HG02943 (cell line): ENCODE data around the gene TSPAN4.

Source experiments
- ATAC-seq: cut with Tn5 transposase; IDR thresholded peaks from one replicate; pipeline ENCODE4 v1.9.1; 2021; ENCODE audit warnings: mild to moderate bottlenecking, low read depth, moderate library complexity; ENCODE audit not compliant: unreplicated experiment

Gene TSPAN4

DNA sequence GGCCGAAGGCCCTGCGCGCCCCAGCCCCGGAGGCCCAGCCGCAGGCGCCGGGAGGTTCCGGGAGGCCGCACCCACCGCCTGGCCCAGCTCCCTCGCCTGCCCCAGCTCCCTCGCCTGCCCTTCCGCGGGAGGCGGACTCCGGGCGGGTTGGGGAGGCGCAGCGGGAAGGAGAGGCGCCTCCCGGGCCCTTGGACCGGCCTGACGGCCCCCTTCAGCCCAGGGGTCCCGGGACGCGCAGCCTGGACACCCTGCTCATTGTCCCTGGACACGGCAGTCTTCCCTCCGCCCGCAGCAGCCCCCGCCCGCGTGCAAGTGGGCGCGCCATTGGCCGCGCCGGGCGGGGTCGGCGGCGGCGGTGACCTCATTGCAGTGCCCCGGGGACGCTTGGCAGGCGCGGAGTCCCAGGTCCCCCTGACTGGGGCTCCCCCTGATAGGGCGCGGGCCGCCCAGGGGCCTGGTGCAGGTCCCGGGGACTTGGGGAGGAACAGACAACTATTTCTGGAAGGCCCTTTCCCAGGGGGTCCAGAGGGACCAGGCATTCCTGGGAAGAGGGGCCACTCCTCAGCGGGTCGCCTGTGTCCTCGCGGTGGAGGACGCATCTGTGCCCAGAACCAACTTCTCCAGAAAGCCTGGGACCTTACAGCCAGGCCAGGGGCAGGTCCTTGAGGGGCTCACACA is 9.4 kb upstream of the TSPAN4 start:
- ATAC-seq = no peak

DNA sequence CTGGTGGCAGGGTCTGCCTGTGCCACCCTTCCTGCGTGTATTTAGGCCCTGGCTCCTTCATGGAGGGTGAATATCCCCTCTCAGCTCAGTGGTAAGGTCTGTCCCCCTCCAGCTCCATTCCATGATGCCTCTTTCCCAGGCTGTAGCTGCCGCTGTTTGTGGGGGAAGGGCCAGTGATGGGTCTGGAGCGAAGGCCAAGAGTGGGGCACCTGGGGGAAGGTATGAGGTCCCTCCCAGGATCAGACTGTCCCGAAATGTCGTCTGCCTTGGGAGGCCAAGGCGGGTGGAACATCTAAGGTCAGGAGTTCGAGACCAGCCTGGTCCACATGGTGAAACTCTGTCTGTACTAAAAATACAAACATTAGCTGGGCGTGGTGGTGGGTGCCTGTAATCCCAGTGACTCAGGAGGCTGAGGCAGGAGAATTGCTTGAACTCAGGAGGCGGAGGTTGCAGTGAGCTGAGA is 8.8 kb upstream of the TSPAN4 start:
- ATAC-seq = no peak

DNA sequence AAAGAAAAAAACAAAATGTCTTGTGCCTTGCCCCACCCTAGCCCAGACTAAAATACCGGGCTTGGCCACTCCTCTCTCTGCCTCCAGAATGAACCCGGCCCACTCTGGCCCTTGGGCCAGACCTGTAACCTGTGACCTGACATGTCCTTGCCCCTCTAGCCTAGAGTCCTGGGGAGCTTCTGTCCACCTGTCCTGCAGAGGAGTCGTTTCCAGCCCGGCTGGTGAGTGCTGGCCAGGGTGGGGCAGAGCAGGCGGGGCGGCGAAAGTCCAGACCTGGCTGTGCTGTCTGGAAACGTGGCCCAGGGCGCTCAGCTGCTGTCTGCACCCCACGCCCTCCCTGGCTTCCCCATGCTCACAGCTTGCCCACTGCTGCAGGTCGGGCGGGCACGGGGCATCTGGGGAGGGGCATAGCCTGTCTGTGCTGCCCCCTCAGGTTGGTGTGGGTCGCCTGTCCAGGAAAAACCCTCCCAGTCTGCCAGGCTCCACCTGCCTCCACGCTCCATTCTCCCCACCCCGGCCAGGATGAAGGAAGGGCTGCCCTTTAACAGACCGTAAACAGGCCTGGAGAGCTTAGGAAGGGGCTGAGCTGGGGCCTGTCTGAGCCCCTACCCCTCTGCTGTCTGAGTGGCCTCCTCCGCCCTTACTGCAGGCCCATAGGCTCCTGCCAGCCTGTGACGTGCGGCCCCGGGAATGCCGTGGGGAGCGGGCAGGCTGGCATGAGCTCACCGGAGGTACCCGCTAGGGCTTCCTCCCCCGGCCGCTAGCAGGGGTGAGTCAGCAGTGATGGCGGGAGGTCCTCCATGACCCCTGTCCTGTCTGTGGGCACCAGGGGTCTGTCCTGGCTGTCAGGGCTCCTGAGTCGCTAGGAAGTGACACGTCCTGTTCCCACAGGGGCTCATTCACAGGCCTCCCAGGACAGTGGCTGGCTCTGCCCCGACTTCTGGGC is 8.0 kb upstream of the TSPAN4 start:
- no peak for ATAC-seq

DNA sequence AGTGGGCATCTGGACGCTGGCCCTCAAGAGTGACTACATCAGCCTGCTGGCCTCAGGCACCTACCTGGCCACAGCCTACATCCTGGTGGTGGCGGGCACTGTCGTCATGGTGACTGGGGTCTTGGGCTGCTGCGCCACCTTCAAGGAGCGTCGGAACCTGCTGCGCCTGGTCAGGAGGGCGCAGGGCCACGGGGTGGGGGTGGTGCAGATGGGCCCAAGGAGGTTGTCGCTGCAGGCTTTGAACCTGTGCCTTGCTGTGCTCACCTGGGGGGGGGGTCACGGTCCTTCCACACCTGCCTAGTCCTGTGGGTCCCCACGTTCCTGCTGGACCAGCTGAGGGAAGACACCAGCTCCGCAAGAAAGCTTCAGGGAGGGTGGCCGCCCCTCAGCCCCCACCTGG is 6.4 kb upstream of the TSPAN4 start:
- no peak for ATAC-seq

DNA sequence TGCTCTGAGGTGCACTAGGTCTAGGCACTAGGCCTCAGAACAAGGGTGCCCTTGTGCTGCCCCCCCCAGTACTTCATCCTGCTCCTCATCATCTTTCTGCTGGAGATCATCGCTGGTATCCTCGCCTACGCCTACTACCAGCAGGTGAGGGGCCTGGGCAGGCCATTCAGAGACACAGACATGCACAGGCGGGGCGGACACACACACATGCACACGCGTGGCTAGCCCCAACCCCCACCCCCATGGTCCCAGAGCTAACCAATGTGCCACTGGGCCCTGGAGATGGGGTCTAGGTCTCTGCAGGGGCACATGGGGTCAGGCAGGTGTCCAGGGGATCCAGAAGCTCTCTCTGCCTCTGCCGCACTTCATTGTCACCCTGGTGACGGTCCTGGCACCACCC is 6.0 kb upstream of the TSPAN4 start:
- no peak for ATAC-seq

DNA sequence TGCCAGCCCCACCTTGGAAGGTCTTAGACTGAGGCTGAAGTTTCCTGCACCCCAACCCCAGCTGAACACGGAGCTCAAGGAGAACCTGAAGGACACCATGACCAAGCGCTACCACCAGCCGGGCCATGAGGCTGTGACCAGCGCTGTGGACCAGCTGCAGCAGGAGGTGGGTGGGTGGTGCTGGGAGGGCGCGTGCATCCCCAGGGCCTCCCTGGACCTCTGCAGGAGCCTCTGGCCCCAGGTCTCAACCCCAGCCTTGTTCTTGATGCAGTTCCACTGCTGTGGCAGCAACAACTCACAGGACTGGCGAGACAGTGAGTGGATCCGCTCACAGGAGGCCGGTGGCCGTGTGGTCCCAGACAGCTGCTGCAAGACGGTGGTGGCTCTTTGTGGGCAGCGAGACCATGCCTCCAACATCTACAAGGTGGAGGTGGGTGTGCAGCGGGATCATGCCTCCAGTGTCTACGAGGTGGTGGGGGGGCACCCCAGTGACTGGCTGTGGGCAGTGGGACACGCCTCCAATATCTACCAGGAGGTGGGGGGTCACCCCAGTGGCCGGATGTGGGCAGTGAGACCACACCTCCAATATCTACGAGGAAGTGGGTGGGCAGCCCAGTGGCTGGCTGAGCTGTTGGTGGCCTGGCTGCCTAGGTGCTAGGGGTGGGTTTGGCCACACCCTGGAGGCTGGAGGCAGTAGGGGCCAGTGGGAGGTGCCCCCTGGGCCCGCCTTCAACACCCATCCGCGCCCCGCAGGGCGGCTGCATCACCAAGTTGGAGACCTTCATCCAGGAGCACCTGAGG is 5.3 kb upstream of the TSPAN4 start:
- ATAC-seq = no peak

DNA sequence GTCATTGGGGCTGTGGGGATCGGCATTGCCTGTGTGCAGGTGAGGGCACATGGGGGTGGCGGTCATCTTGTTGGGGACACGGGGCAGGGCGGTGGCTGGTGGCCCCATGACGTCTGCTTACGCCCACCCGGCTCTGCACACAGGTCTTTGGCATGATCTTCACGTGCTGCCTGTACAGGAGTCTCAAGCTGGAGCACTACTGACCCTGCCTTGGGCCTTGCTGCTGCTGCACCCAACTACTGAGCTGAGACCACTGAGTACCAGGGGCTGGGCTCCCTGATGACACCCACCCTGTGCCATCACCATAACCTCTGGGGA is 4.7 kb upstream of the TSPAN4 start:
- no peak for ATAC-seq

DNA sequence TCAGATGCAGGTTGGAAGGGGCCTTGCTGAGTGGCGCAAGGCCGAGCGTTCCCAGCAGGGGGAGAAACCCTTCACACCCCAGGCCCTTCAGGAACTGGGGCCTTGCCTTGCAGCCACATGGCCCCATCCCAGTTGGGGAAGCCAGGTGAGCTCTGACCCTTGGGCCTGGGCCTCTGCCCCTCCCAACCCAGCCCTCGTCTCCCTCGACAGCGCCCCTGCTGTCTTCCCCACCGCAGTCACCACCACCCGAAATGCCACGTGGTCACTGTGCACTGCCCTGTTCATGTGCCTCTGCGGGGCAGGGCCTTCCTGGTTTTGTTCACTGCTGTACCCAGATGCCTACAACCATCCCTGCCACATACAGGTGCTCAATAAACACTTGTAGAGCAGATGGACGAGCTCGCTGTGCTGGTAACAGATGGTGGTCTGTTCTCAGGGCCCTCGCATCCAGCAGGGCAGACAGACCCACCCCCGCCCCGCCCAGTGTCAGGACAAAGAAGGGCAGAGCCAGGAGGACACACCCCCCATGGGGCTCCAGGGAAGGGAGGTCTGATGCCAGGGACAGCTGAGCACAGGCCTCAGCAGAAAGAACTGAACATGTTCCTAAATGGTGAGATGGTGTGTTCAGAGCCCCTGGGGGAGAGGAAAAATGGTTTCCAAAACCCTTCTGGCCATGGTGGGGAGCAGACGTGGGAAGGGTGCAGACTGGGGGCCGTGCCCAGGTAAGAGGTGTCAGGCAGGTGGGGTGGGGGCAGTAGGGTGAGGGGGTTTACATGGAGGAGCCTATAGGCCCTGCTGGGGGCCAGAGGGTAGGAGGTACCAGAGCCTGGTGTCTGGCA is 4.0 kb upstream of the TSPAN4 start:
- no peak for ATAC-seq

DNA sequence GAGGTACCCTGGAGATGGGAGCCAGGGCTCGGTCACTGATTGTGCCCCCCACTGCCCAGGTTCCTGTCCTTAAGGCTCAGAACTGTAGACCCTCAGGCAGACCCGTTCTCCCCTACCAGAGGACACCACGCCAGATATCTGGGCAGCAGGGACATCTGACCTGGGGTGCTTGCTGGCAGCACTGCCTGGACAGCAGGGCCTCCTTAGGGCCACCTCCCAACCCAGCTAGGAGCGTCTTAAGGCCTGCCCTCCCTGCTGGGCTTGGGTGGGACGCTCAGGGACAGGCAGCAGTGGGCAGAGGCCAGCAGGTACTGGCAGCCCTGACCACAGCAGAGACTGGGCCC is 3.4 kb upstream of the TSPAN4 start:
- ATAC-seq = no peak

DNA sequence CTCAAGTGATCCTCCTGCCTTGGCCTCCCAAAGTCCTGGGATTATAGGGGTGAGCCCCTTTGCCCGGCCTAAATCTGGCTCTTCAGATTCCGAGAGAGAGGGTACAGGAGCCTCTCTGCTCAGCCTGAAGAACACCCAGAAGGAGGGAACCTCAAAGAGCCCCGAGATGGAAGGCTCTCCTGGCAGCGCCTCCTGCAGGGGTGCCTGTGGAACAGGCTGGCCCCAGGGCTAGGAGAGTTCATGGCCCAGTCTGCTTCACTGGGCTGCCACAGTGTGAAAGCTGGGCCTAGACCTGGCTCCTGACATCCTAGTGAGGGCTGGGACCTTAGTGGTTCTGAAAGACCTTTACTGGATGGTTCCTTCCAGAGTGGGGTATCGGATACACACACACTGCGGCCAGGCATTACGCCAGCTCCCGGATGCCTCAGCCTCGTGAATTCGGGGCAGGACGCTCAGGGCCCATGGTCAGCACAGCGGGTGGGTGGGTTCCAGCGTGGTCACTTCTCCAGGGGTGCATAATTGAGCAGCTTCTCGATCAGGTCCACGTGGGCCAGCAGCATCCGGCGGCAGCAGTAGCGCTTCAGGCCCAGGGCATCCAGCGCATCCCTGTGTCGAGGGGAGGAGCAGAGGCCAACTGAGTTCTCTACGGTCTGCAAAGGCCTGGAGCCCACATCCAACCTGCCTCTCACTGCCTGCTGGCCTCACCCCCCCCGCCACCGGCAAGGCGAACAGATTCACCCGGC is 2.6 kb upstream of the TSPAN4 start:
- no peak for ATAC-seq

DNA sequence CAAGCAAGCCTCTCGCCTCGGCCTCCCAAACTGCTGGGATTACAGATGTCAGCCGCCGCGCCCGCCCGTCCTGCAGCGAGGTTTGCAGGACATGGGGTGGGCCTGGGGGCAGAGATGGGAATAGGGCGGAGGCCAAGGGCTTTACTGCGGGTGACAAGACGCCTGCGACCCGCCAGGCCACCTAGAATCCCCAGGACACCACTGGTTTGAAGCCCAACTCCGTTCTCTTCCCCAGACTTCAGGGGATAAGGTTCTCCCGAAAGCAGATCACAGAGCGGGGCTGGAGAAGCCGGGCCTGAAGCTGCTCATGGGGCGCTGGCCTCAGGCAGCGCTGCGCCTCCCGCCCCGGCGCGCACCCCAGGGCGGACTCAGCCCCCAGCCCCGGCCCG is 677 bp upstream of the TSPAN4 start:
- peak; percentile 14 for ATAC-seq

DNA sequence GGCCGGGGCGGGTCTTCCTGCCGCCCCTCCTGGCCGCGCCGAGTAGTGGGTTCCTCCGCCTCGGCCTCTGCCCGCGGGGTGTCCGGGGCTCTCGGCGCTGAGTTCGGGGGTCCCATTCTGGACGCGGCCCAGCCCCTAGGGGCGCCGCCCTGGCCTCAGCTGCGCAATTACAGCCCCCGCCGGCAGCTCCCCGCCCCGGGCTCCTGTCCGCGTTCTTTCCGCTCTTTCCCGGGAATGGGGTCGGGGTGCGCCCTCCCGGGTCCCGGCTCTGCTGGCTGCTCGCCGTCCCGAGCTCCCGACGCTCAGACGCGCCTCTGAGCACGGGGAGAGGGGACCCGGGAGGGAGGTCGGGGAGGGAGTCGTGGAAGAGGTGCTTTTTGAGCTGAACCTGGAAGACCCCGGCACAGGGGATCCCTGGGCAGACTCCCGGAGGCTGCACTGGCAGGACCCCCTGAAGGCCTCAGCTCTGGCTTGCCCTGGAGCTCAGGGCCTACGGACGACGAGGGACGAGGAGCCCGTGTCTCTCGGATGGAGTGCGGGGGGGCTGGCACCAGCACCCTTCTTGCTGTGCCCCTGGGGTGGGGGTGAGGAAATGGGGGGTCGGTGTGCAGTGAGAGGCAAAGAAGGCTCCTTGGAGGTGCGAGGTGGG is 558 bp downstream of the TSPAN4 start:
- ATAC-seq = no peak

DNA sequence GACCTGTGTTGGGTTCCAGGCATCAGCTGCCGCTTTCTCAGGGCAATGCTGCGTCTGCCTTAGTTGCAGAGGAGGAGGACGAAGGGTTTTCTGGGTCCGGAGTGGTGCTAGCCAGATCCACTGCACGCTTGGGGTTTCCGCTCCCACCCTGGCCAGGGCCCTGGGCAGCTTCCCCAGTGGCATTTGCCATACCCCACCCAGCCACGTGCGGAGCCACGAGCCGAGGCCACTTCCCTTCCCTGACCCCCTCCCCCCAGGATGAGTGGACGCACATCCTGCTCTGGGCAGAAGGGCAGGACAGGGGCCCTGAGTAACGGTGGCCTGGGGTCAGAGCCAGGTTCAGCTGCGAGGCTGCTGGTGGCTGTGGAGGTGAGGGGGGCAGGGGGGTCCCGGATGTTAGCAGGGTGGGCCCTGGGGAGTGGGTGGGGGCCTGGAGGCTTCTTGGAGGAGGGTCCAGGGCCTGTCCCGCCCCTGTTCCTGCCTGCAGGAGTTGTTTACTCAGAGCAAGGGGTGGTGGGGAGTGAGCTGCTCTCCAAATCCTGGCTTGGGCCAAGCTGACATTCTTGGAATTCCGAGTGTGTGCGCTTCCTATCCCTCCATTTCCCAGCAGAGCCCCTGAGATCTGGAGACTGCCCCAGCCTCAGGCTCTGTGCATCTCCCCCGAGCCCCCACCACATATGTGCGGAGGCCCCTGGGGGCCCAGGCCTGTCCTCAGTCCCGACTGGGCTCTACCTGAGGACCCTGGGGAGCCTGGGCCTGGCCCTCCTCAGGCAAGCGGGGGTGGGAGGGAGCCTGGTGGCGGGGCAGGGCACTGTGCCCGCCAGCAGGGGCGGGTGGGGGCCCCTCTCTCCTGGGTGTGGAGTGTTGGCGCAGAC is 1.4 kb downstream of the TSPAN4 start:
- no peak for ATAC-seq

DNA sequence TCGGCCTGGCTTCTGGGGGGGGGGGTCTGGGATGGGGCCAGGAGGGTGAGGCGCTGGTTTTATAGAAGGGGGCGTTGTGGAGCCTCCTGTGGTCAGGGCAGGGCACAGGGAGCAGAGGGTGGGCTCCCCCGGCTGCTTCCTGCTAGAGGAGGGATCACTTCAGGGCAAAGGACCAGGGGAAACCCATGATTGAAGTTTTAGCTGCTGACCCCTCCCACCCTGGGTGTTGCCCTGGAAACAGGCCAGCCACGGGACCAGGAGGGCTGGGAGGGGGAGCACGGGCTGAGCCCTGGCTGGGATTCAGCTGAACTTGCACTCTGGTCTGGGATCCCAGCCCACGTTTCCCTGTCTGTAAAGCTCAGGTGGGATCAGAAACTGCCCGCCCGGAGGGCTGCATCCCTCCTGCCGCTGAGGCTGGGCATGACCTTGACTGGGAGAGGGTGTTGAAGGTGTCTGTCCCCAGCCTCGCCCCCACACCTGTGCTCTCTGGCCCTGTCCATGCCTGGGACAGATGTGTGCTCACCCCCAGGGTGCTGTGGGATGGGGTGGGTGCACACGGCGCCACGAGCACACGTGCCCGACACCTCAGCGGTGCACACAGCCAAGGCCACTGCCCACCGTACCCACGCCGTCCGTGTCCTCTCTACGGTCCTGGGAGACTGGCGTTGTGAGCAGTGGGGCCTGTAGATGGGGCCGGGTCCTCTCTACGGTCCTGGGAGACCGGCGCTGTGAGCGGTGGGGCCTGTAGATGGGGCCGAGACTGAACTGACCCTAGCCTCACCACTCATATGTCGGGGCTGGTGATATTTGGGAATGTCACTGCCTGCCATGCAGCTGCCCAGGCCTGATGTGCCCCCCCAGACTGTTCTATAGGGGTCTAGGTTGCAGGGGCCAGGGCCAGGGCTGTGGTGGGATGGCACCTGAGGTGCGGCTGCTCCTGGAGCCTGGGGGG is 2.3 kb downstream of the TSPAN4 start:
- ATAC-seq = no peak

DNA sequence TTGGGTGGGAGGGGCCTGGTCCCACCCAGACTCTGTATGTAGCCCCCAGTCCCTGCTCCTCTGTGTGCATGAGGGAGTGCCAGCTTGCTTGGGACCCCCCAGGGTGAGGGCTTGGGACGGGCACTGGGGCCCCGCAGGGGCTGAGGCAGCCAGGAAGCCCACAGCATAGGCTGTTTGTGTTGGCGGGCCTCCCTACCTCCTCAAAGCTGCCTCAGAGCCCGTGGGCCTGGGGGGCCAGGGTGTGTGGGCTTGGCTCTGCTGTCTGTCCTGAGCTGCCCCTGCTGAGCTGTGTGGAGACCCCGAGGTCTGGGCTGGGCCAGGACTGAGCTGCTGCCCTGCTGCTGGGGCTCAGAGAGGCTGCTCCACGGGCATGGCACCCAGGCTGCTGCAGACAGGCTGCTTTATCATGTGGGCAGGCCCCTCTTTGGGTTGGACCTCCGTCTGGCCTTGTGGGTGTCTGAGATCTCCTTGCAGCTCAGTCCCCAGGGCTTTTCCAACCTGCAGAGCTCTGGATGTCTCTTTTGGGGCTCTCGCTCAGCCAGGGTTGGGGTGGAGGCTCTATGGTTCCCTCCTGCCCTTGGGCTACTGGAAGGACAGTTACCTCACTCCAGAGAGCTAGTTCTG is 3.3 kb downstream of the TSPAN4 start:
- ATAC-seq = no peak

DNA sequence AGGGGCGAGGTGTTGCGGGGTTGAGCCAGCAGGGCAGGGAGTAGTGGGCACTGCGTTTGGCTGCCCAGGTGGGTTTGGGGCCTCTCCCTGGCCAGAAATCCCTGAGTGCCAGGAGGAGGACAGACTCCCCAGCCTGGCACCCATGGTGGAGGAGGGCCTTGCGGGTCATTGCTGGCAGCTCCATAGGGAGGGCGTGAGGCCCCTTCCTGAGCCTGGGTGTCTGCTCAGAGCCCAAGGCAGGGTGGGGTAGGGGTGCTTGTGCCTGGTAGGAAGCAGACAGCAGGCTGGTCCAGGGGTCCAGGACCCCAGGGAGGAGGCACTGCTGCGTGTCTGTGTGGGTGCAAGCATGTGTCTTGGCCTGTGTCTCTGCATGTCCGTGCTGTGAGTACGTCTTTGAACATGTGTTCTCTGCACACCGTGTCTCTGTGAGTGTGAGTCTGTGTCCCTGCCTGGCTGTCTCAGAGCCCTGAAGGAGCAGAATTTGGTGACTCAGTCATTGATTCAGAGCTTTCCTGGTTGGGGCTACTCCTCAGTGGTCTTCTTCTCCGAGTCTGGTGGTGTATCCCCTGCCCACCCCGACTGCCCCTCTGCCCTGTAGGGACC is 3.9 kb downstream of the TSPAN4 start:
- ATAC-seq = no peak
